ENCODE measurements around the gene BTBD9.
A peak's percentile ranks its signal among the peaks of the same experiment; 100 is the strongest.
"Not testable (repeated sequence)": the region's sequence is repeated elsewhere in the genome, so short reads cannot be mapped to it uniquely, and the experiment has no call there.

BTBD9 gene

GRCh38 chr6:38476888-38477287, 162.8 kb downstream of the BTBD9 start:
- no peak for DNase-seq

- no peak for DNase-seq
These were observed 163.6 kb downstream of the BTBD9 start for GRCh38 chr6:38476141-38476540.

- DNase-seq, result no peak
These were observed 169.2 kb downstream of the BTBD9 start for GRCh38 chr6:38470548-38470947.

- DNase-seq, result no peak
These were observed 172.2 kb downstream of the BTBD9 start for GRCh38 chr6:38467566-38467965.

- no peak for DNase-seq
These were observed 179.5 kb downstream of the BTBD9 start for GRCh38 chr6:38460186-38460585.

GRCh38 chr6:38459291-38459690, 180.4 kb downstream of the BTBD9 start:
- DNase-seq, result no peak

GRCh38 chr6:38453861-38454260, 185.9 kb downstream of the BTBD9 start:
- no peak for DNase-seq

- DNase-seq, result no peak
These were observed 186.7 kb downstream of the BTBD9 start for GRCh38 chr6:38452816-38453660.

- DNase-seq, result no peak
These were observed 189.0 kb downstream of the BTBD9 start for GRCh38 chr6:38450717-38451116.

- DNase-seq, result no peak
These were observed 193.8 kb downstream of the BTBD9 start for GRCh38 chr6:38445925-38446324.

GRCh38 chr6:38445336-38445735, 194.4 kb downstream of the BTBD9 start:
- no peak for DNase-seq

GRCh38 chr6:38443352-38444144, 196.2 kb downstream of the BTBD9 start:
- DNase-seq, result peak; percentile 18

- no peak for DNase-seq
These were observed 201.6 kb downstream of the BTBD9 start for GRCh38 chr6:38438097-38438496.

- DNase-seq, result no peak
These were observed 202.8 kb downstream of the BTBD9 start for GRCh38 chr6:38436726-38437465.

- DNase-seq, result no peak
These were observed 204.4 kb downstream of the BTBD9 start for GRCh38 chr6:38435330-38435729.

GRCh38 chr6:38434051-38434450, 205.7 kb downstream of the BTBD9 start:
- DNase-seq, result no peak

- no peak for DNase-seq
These were observed 207.2 kb downstream of the BTBD9 start for GRCh38 chr6:38432479-38432878.

- DNase-seq, result no peak
These were observed 207.7 kb downstream of the BTBD9 start for GRCh38 chr6:38432079-38432478.

- DNase-seq, result no peak
These were observed 210.2 kb downstream of the BTBD9 start for GRCh38 chr6:38429546-38429945.

- no peak for DNase-seq
These were observed 212.1 kb downstream of the BTBD9 start for GRCh38 chr6:38427492-38428210.

GRCh38 chr6:38425788-38426488, 213.8 kb downstream of the BTBD9 start:
- DNase-seq, result not testable (repeated sequence)

GRCh38 chr6:38423746-38424145, 216.0 kb downstream of the BTBD9 start:
- no peak for DNase-seq

All from NCI-H2029 treated with DMSO at 0.1 percent for 48 hours (cell line).